Measurements from ENCODE around the gene PYY. TPM values are rescaled to one million over a fixed set of nuclear protein-coding genes. Genes with fewer than 3 reads are reported as not detected.

The PYY gene
- total RNA-seq, 1 donor from 2014 or later: not detected

DNA sequence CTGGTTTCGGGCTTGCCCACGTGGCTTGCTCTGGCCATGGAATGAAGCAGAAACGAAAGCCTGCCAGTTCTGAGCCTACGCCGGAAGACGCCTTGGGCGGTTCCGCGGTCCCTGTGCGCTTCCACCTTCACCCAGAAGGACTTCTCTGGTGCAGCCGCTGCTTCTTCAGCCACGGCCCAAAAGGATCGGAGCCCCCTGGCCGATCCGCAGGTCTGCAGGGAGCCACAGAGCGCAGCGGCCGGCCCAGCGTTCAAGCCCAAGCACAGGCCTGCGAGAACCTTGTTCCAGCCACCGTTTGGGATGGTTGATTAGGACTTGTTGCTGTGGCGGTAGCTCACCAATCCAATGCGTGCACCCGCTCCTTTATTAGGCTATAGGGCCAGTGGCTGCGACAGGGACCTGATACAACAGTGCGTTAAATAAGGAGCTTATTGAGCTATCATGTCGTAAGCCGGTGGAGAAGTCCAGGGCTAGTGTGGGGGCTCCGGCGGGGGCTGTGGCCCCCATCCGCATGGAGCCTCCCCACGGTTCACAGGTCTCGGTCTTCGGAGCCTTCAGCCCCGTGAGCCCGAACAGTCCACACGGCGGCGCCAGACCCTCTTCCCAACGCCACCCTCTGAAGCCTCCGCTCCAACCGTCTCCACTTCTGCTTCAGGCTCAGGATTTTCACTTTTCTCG, 36.3 kb downstream of the PYY start:
- intact Hi-C loops (cut with micrococcal nuclease): loop anchor here (2.0 kb wide), 1 partner anchor 27 kb away; no protein-coding TSS in a partner anchor

DNA sequence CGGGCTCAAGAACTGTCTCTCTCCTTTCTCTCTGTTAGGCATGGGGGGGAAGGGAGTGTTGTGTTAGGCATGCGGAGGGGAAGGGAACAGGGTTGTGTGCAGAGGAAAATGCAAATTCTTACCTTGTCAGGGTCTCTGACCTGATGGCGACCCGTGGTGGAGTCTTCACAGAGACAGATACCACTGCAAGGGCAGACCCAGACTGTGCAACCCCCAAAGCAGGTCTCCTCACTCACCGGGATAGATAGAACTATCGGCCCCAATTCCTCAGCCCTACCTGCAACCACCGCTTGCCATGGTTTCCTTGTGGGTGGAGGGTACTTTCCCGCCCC, 36.8 kb downstream of the PYY start:
- intact Hi-C loops (cut with micrococcal nuclease): loop anchor here (2.0 kb wide), 1 partner anchor 28 kb away; no protein-coding TSS in a partner anchor

DNA sequence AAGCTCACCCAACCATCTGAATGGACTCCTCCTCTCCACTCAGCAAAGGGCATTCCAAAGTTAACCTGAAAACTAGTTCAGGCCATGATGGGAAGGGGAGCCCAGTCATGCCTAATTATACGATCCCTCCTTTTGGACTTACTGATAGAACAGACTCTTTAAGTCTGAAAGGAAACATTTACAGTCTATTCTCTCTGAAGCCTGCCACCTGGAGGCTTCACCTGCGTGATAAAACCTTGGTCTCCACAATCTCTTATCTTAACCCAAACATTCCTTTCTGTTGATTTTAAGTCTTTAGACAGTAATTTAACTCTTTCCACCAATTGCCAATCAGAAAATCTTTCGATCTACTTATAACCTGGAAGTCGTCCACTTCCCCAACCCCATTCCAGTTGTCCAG, 37.4 kb downstream of the PYY start:
- intact Hi-C loops (cut with micrococcal nuclease): loop anchor here (2.0 kb wide), 1 partner anchor 28 kb away; no protein-coding TSS in a partner anchor

DNA sequence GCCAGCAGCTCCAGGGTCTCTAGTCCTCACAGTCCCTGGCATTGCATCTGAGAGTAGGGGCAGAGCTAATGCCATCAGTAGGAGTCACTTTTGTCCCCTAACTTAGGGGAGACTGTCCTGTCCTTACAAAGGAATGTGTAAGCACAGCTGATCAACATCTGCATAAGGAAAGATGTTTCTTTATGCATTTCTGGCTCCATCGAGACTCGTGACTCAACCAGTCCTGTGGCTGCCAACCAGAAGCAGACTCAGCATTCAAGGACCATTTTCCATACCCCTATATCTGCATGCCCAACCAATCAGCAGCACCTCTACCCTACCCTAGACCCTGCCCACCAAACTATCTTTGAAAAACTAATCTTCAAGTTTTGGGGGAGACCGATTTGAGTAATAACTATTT, 38.2 kb downstream of the PYY start:
- intact Hi-C loops (cut with micrococcal nuclease): no loop called here

DNA sequence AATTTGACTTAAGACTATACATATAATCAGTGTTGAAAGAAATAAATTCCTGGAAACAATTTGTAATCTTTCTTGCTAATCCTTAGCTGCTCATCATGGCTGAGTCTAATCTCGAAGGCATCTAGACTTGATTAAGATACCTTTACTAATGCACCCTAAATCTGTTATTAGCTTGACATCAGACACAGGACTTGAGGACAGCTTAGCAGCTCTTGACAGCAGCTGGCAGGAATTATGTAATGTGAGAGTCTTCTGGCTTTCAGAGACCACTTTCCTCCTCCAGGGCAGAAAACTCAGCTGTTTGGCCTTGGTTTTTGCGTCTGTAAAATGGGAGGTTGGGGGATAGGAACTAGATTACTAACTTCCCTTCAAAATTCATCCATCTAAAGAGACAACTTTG, 39.3 kb downstream of the PYY start:
- intact Hi-C loops (cut with micrococcal nuclease): no loop called here

DNA sequence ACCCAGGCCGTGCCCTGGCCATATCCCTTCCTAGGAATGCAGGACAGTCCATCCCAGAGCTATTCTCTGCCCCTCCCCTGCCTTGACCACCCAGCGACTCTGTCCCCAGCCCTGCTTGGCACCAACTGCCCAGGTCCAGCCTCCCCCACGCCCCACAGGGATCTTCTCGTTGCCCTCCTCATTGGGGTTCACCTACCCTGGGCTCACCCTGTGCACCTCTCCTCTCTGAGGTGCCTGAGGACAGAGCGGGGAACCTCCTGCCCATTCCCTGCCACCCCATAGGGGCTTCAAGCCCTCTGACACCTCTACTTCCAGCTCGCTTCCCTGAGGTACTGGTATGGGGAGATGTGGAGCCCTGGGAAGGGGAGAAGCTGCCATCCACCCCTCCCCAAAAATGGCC, 40.2 kb downstream of the PYY start:
- intact Hi-C loops (cut with micrococcal nuclease): no loop called here

DNA sequence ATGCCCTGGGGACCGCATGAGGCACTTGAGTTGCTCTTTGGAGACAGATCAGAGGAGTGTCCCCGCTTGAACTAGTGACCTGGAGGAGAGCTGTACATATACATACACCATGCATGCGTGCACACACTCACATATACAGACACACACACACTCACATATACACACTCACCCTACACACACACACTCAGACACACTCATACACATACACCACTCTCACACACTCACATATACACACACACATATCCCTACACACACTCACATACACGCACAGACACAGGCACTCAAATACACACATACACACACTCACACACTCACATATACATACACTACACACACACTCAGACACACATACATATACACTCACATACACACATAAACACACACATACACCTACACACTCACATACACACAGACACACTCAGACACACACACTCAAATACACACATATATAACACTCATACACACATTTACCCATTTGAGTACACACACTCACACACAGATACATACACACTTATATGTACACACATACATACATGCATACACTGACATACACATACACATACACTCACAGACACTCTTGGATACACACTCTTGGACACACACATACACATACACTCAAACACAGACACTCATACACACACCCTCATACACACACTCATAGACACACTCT, 41.0 kb downstream of the PYY start:
- intact Hi-C loops (cut with micrococcal nuclease): no loop called here

DNA sequence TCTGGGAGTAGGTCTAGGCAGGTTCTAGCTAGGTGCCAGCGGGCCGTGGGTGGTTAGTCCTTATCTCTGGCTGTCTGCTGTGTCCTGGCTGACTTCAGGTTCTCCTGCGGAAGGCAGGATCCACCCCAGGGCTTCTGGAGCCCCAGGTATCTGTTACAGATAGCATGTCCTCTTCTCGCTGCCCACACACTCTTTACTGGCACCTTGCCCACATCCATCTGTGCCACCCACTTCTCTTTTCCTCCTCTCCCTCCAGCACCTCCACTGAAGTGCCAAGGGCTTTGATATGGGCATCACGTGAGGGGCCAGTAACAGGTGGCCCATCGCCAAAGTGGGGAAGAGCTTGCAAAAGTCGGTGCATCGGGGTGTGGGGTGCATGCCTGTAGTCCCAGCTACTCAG, 41.8 kb downstream of the PYY start:
- intact Hi-C loops (cut with micrococcal nuclease): no loop called here

DNA sequence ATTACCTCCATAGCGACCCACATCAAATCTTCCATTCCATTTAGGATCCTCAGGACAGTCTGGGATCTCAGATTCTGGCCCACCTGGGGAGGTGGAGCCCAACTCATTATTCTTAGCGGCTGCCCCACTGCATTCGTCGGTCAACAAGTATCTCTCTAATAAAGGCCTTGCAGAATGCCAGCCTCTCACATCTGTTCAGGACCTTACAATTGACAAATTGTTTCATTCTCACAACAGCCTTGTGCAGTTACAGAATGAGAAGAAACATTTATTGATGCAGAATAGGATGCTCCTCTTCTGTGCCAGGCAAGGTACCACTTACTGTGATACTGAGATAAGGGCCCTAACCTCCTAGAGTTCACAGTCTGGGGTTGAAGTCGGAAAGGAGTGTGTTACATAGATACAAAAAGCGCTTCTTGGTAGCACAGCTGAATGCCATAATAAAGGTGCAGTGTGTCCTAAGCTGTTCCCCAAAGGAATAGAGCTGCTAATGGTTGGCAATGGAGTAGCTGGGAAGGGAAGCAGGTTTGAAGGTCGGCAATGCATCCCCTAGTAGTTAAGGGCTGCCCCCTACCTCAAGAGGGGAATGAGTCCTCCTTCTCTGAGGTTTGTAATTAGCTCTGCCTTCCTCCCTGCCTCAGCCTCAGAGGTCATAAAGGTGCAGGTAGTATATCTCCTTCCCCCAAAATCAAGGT, 44.1 kb downstream of the PYY start:
- intact Hi-C loops (cut with micrococcal nuclease): loop anchor here (1.0 kb wide), 2 partner anchors 86 to 132 kb away; no protein-coding TSS in a partner anchor

DNA sequence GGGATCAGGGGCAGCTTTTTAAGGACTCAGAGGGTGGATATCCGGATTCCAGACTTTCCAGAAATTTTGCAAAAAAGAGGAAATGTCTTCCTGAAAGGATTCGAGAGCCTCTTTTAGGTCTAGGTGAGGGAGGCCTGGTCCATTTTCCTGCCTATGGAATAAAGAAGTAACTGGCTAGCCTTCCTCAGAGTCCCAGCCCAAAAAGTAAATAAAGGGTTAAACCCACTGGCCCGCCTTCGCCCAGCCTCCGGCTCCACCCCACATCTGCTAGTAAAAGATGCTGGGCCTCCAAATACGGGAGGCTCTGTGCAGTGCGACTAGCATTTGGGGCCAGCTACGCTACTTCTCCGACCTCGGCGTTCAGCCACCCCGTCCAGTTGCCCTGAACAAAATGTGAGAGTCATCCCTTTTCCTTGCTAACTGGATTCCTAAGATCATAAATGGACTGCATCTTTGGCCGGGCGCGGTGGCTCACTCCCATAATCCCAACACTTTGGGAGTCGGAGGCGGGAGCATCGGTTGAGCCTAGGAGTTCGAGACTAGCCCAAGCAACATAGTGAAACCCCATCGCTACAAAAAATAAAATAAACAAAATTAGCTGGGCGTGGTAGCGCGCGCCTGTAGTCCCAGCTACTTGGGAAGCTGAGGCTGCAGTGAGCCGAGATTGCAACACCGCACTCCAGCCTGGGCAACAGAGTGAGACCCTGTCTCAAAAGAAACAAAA, 45.6 kb downstream of the PYY start:
- intact Hi-C loops (cut with micrococcal nuclease): no loop called here

DNA sequence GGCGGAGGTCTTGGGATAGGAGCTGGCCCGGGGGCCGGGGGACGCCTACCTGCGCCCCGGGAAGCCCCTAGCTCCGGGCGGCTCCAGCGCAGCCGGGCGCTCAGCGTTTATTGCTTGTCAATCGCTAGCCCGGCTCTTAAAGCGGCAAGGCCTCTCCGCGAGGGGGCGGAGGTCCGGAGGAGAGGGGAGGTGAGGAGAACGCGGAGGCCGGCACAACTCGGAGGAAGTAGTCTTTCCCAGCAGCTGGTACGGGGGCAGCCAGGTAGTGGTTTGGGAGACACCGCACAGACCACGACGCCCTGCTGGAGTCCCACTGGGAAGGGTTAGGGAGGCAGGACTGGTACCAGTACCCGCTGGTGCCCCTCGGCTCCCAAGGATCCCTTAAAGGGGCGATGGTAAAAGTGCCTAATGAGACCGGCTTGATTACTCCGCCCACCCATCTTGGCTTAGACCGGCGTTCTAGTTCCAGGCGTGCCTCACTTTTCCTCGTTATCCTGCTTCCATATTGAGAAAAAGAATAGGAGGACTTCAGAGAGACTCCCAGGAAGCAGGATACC, 46.2 kb downstream of the PYY start, which contains the start of gene MPP2:
MPP2 (minus strand) TSS at position 112 of the 557 bp plus-strand sequence. CDS start 3,076 bp downstream, outside the sequence.
- intact Hi-C loops (cut with micrococcal nuclease): no loop called here

DNA sequence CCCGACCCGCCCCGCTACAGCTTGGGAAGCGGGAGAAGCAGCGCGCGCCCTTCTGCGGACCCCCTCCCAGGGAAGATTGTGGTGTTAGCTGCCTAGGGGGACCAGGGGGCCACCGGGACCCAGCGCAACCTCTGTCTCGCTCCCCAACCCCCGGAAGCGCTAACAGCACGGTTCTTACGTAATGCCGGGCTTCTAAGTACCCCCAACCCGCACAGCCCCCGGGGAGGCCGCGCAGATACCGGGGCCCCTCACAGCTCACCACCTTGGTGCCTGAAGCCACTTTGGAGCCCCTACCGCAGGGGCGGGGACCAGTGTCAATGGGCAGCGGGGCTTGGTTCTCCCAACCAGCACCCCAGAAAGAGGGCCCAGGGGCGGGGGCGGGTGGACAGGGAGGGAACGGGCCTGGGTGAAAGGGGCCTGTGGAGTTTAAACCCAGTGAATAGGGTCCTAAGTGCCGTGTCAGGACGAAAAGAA, 46.8 kb downstream of the PYY start:
- intact Hi-C loops (cut with micrococcal nuclease): no loop called here

DNA sequence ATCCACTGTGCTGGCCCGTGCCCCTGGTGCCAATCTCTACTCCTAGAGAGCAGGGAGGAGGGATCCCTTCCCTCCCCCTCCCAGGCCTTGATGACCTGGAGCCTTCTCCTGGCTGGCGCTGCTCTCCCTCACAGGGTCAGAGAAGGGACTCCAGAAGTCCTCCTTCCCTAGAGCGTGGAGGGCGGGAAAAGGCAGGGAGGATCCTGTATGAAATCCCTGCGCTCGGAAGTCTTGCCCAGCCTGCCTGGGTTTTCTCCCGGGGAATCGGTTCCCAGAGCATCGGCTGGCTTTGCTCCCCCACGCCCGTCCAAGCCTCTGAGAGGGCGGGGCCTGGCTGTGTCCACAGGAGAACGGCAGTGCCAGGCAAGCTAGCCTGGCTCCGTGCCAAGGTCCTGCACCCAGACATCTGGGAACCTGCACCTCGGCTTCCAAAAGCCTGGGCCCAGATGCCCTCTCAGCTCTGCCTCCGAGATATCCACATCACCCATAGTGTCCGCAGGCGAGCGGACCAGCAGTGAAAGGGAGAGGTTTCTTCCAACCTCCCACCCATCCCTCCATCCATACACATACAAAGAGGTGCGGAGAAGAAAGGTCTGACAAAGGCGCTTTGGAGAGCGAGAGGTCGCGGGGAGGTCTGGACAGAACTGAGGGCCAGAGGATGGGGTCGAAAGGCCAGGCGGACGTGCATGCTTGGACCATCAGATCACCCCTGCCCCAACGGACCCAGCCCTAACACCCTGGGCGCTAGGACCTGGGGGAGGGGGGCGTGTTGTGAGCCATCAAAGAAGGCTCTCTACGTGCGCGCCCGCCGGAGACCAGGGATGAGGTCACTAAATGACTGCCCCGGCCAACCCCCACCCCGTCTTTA, 47.5 kb downstream of the PYY start:
- intact Hi-C loops (cut with micrococcal nuclease): no loop called here

DNA sequence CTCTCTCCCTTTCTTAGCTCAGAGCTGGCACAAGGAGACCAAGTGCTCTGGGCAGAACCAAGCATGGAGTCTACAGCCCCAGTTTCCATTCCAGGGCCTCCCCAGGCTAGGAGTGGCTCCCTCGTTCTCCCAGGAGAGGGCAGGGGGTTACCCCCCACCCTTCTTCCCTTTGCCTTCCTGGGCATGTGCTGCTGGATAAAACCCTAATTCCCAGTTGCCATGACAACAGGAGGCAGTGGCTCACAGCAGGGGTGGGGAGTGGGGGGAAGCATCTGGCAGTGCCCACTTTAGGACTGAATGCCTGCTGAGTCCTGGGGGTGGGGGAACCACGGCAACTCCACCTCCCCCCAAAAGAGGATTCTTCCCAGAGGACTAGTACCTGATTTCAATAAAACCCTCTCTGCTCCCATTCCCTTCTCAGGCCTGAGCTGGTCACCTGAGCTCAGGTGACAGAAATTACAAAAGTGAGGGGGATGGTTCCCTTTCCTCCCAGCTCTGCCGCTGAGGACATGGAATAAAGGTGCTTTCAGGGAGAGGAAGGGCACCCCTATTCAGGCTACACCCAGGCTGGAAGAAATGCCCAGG, 48.2 kb downstream of the PYY start:
- intact Hi-C loops (cut with micrococcal nuclease): no loop called here

Other genes with a start within 250 kb of the PYY start
- not detected in 2 replicates for gene SOST, start 195.1 kb downstream of the PYY start, total RNA-seq
- gene DUSP3, start 175.0 kb downstream of the PYY start, total RNA-seq: 4.6 and 5.2 TPM in 2 replicates
- gene CFAP97D1, start 173.5 kb downstream of the PYY start, total RNA-seq: not detected in 2 replicates
- not detected in 2 replicates for gene MPP3, start 120.8 kb downstream of the PYY start, total RNA-seq
- not detected in 2 replicates for gene CD300LG, start 106.8 kb downstream of the PYY start, total RNA-seq
- gene MPP2, start 46.4 kb downstream of the PYY start, total RNA-seq: 0.86 and 1.2 TPM in 2 replicates
- not detected in 2 replicates for gene PPY, start 11.5 kb downstream of the PYY start, total RNA-seq
- 0.51 and 0.68 TPM in 2 replicates for gene NAGS, start 50.7 kb upstream of the PYY start, total RNA-seq
- 31.8 and 33.6 TPM in 2 replicates for gene TMEM101, start 61.0 kb upstream of the PYY start, total RNA-seq
- 65.9 and 66.4 TPM in 2 replicates for gene LSM12, start 112.7 kb upstream of the PYY start, total RNA-seq
- 20.2 and 23.4 TPM in 2 replicates for gene G6PC3, start 116.8 kb upstream of the PYY start, total RNA-seq
- gene HDAC5, start 169.7 kb upstream of the PYY start, total RNA-seq: 13.5 and 15.0 TPM in 2 replicates
- gene HROB, start 188.0 kb upstream of the PYY start, total RNA-seq: 11.1 and 12.4 TPM in 2 replicates
- gene ASB16, start 216.8 kb upstream of the PYY start, total RNA-seq: 0.56 TPM in 1 of 2 replicates, not detected in the other
- gene TMUB2, start 233.0 kb upstream of the PYY start, total RNA-seq: 28.4 and 33.2 TPM in 2 replicates
- gene ATXN7L3, start 245.9 kb upstream of the PYY start, total RNA-seq: 122 and 128 TPM in 2 replicates